Measurements from ENCODE around the gene FXYD5. TPM values are rescaled to one million over a fixed set of nuclear protein-coding genes. Genes with fewer than 3 reads are reported as not detected.
"Not testable (repeated sequence)": the region's sequence is repeated elsewhere in the genome, so short reads cannot be mapped to it uniquely, and the experiment has no call there.

The FXYD5 gene
- total RNA-seq, 1 donor from 2014 or later: 144 TPM

DNA sequence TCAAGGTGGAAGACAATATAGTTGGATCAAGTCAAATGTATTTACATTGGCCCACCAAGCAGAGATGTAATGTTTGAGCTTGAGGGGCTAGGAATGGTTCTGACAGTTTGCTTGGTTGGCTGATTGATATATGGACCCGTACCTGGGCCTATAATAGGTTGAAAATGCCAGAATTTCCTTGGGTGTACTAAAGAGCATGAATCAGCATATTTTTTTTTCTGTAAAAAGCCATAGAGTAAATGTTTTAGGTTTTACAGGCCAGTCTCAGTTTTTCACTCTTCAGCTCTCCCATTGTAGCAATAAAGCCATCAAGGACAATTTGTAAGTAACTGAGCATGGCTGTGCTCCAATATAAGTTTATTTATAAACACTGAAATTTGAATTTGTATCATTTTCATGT lies 26.9 kb downstream of the FXYD5 start:
- Histone ChIP-seq H3K27ac (no peak overlapping the region), H3K9me3 (no peaks in the 10 kb centered on the region), H3K4me1 (peaks cover 7% of the 10 kb centered on the region), H3K27me3 (no peaks in the 10 kb centered on the region), H3K4me3 (no peak overlapping the region), H3K36me3 (no peaks in the 10 kb centered on the region)
- DNase-seq (ENCODE audit: extremely low spot score in 2 of 2): peak in 1 of 2 donors; percentile 8
- intact Hi-C loops (cut with DNase I): no loop called here
- no peak for TF ChIP-seq CTCF (IDR thresholded peaks at IDR 0.05)
- TF ChIP-seq POLR2A (IDR thresholded peaks at IDR 0.05): no peak
- no peak for TF ChIP-seq POLR2AphosphoS5 (IDR thresholded peaks at IDR 0.05; ENCODE audit: insufficient read depth in 1 of 2, low read depth in 1 of 2)

GRCh38 chr19:35184267-35184666 lies 29.7 kb downstream of the FXYD5 start:
- Histone ChIP-seq H3K4me1 (no peaks in the 10 kb centered on the region), H3K27ac (no peak overlapping the region), H3K36me3 (no peaks in the 10 kb centered on the region), H3K27me3 (no peaks in the 10 kb centered on the region), H3K4me3 (no peak overlapping the region), H3K9me3 (no peaks in the 10 kb centered on the region)
- TF ChIP-seq POLR2AphosphoS5 (IDR thresholded peaks at IDR 0.05; ENCODE audit: insufficient read depth in 1 of 2, low read depth in 1 of 2) (no peak), POLR2A (IDR thresholded peaks at IDR 0.05) (no peak), CTCF (IDR thresholded peaks at IDR 0.05) (no peak)
- DNase-seq (ENCODE audit: extremely low spot score in 2 of 2): no peak
- intact Hi-C loops (cut with DNase I): no loop called here

DNA sequence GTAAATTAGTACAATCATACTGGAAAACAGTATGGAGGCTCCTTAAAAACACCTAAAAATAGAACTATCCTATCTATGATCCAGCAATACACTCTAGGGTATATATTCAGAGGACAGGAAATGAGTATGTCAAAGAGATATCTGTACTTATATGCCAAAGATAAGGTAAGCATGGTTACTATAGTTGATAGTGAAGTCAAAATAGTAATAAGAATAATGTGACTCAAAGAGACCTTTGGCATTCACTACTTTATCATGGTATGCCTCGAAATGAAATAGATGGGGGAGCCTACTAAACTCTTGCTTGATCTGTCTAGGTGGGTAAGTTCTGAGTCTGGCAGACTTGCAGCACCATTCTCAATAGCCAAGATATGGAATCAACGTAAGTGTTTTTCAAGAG lies 30.3 kb downstream of the FXYD5 start:
- no peak for DNase-seq (ENCODE audit: extremely low spot score in 2 of 2)

GRCh38 chr19:35194012-35194984 lies 39.8 kb downstream of the FXYD5 start:
- no peak for DNase-seq (ENCODE audit: extremely low spot score in 2 of 2)
- intact Hi-C loops (cut with DNase I): no loop called here
- H3K9me3 ChIP-seq: no peaks in the 10 kb centered on the region
- no peaks in the 10 kb centered on the region for H3K4me1 ChIP-seq
- no peak overlapping the region for H3K27ac ChIP-seq
- H3K36me3 ChIP-seq: no peaks in the 10 kb centered on the region
- TF ChIP-seq POLR2A (IDR thresholded peaks at IDR 0.05): no peak
- TF ChIP-seq CTCF (IDR thresholded peaks at IDR 0.05): no peak
- no peak for TF ChIP-seq POLR2AphosphoS5 (IDR thresholded peaks at IDR 0.05; ENCODE audit: insufficient read depth in 1 of 2, low read depth in 1 of 2)
- no peak overlapping the region for H3K4me3 ChIP-seq
- no peaks in the 10 kb centered on the region for H3K27me3 ChIP-seq

More for the DNA sequence above, 30.3 kb downstream of the FXYD5 start:
- H3K27ac ChIP-seq: no peak overlapping the region
- no peaks in the 10 kb centered on the region for H3K36me3 ChIP-seq
- no peak overlapping the region for H3K4me3 ChIP-seq
- intact Hi-C loops (cut with DNase I): no loop called here
- TF ChIP-seq CTCF (IDR thresholded peaks at IDR 0.05) (no peak), POLR2A (IDR thresholded peaks at IDR 0.05) (no peak), POLR2AphosphoS5 (IDR thresholded peaks at IDR 0.05; ENCODE audit: insufficient read depth in 1 of 2, low read depth in 1 of 2) (no peak)
- H3K9me3 ChIP-seq: no peaks in the 10 kb centered on the region
- H3K27me3 ChIP-seq: no peaks in the 10 kb centered on the region
- H3K4me1 ChIP-seq: no peaks in the 10 kb centered on the region

- no peaks in the 10 kb centered on the region for H3K27me3 ChIP-seq
- intact Hi-C loops (cut with DNase I): no loop called here
- no peaks in the 10 kb centered on the region for H3K9me3 ChIP-seq
- no peaks in the 10 kb centered on the region for H3K4me1 ChIP-seq
- TF ChIP-seq POLR2AphosphoS5 (IDR thresholded peaks at IDR 0.05; ENCODE audit: insufficient read depth in 1 of 2, low read depth in 1 of 2): no peak
- no peak for TF ChIP-seq CTCF (IDR thresholded peaks at IDR 0.05)
- H3K4me3 ChIP-seq: no peak overlapping the region
- DNase-seq (ENCODE audit: extremely low spot score in 2 of 2): peak; percentile 7 to 11
- H3K27ac ChIP-seq: no peak overlapping the region
- no peaks in the 10 kb centered on the region for H3K36me3 ChIP-seq
Observed at GRCh38 chr19:35195830-35196229, 41.3 kb downstream of the FXYD5 start.

DNA sequence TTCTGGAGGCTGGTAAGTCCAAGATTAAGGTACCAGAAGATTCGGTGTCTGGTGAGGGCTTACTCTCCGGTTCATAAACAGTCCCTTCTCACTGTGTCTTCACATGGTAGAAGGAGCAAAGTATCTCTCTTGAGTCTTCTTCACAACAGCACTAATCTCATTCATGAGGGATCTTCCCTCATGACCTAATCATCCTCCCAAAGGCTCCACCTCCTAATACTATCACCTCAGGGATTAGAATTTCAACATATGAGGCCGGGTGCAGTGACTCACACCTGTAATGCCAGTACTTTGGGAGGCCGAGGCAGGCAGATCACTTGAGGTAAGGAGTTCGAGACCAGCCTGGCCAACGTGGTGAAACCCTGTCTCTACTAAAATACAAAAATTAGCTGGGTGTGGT lies 42.3 kb downstream of the FXYD5 start:
- intact Hi-C loops (cut with DNase I); H3K4me3 ChIP-seq; H3K27me3 ChIP-seq: not testable (repeated sequence)

More for the DNA sequence above, 42.3 kb downstream of the FXYD5 start:
- peak in 1 of 2 donors; percentile 13 for DNase-seq (ENCODE audit: extremely low spot score in 2 of 2)
- H3K27ac ChIP-seq, H3K36me3 ChIP-seq, H3K9me3 ChIP-seq, H3K4me1 ChIP-seq: not testable (repeated sequence)
